ENCODE measurements around the gene LTO1. TPM values are rescaled to one million over a fixed set of nuclear protein-coding genes. Genes with fewer than 3 reads are reported as not detected.

LTO1 gene
- total and polyA plus RNA-seq, 4 donors: 12.4 to 27.5 (median 19.4) TPM

GRCh38 chr11:69643646-69644045 is 31.5 kb downstream of the LTO1 start:
- no peaks in the 10 kb centered on the region for H3K9me3 ChIP-seq (ENCODE audit: control insufficient read depth in 4 of 4, insufficient read depth in 3 of 4, low read length in 3 of 4)
- H3K4me1 ChIP-seq (ENCODE audit: control insufficient read depth in 5 of 5, insufficient read depth in 5 of 5, low read length in 5 of 5): peaks cover 0 to 36% (median 13%) of the 10 kb centered on the region in 5 donors
- peak overlapping the region; percentile 0 to 14 for H3K27ac ChIP-seq (ENCODE audit: low read depth in 1 of 2, low read length in 1 of 2)
- WGBS, 2 donors: 46 to 69% methylated on average over 27 of the region's 27 CpGs
- TF ChIP-seq, protein P1, sequence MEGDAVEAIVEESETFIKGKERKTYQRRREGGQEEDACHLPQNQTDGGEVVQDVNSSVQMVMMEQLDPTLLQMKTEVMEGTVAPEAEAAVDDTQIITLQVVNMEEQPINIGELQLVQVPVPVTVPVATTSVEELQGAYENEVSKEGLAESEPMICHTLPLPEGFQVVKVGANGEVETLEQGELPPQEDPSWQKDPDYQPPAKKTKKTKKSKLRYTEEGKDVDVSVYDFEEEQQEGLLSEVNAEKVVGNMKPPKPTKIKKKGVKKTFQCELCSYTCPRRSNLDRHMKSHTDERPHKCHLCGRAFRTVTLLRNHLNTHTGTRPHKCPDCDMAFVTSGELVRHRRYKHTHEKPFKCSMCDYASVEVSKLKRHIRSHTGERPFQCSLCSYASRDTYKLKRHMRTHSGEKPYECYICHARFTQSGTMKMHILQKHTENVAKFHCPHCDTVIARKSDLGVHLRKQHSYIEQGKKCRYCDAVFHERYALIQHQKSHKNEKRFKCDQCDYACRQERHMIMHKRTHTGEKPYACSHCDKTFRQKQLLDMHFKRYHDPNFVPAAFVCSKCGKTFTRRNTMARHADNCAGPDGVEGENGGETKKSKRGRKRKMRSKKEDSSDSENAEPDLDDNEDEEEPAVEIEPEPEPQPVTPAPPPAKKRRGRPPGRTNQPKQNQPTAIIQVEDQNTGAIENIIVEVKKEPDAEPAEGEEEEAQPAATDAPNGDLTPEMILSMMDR (IDR thresholded peaks at IDR 0.05; ENCODE audit: control extremely low read depth, extremely low read depth): no peak
- no peak for DNase-seq
- no peak for ATAC-seq (ENCODE audit: insufficient read depth, low FRiP score)
- peak overlapping the region; percentile 7 for H3K4me3 ChIP-seq
- H3K36me3 ChIP-seq (ENCODE audit: control insufficient read depth in 4 of 4, insufficient read depth in 4 of 4, low read length in 4 of 4): peaks cover 0 to 47% (median 17%) of the 10 kb centered on the region in 4 donors
- peaks cover 0 to 4% (median 0%) of the 10 kb centered on the region in 3 donors for H3K27me3 ChIP-seq (ENCODE audit: control insufficient read depth in 3 of 3, insufficient read depth in 3 of 3, low read length in 2 of 3)
- H3K9ac ChIP-seq (ENCODE audit: insufficient read depth in 1 of 2, low read length in 2 of 2): no peak overlapping the region

DNA sequence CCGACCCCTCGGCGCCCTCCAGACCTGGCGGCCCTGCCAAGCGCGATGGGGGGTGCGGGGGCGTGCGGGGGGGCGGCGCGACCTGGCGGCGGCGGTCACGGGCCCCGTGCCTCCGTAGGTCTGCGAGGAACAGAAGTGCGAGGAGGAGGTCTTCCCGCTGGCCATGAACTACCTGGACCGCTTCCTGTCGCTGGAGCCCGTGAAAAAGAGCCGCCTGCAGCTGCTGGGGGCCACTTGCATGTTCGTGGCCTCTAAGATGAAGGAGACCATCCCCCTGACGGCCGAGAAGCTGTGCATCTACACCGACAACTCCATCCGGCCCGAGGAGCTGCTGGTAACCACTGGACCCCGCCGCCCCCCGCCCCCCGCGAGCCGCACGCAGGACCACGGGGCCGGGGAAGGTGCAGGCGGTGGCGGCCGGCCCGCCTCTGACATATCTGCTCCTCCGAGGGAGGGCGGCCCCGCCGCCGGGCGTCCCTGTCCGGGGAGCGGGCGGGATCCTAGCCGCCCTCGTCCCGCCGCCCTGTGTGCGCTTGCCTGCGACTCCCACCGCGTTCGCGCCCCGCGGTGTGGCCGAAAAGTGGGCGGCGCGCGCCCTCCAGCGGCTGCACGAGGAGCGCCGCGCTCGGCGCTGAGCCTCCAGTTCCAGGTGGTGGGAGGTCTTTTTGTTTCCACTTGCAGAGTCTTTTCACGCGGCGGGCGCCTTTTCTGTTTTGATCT is 32.1 kb downstream of the LTO1 start:
- ATAC-seq (ENCODE audit: insufficient read depth, low FRiP score) (peak; percentile 61), DNase-seq (peak; percentile 88 to 92 (median 89))
- TF ChIP-seq, protein P1 (IDR thresholded peaks at IDR 0.05; ENCODE audit: control extremely low read depth, extremely low read depth): peak; percentile 90
- 0% methylated on average over 51 to 81 of the region's 81 CpGs for WGBS, 2 donors
- no peak overlapping the region for H3K9ac ChIP-seq (ENCODE audit: insufficient read depth in 1 of 2, low read length in 2 of 2)
- H3K27ac ChIP-seq (ENCODE audit: low read depth in 1 of 2, low read length in 1 of 2): peak overlapping the region; percentile 91 to 97
- H3K27me3 ChIP-seq (ENCODE audit: control insufficient read depth in 3 of 3, insufficient read depth in 3 of 3, low read length in 2 of 3): peaks cover 0 to 4% (median 0%) of the 10 kb centered on the region in 3 donors
- peaks cover 0 to 44% (median 14%) of the 10 kb centered on the region in 4 donors for H3K36me3 ChIP-seq (ENCODE audit: control insufficient read depth in 4 of 4, insufficient read depth in 4 of 4, low read length in 4 of 4)
- peaks cover 0 to 41% (median 14%) of the 10 kb centered on the region in 5 donors for H3K4me1 ChIP-seq (ENCODE audit: control insufficient read depth in 5 of 5, insufficient read depth in 5 of 5, low read length in 5 of 5)
- peak overlapping the region; percentile 91 for H3K4me3 ChIP-seq
- H3K9me3 ChIP-seq (ENCODE audit: control insufficient read depth in 4 of 4, insufficient read depth in 3 of 4, low read length in 3 of 4): no peaks in the 10 kb centered on the region

DNA sequence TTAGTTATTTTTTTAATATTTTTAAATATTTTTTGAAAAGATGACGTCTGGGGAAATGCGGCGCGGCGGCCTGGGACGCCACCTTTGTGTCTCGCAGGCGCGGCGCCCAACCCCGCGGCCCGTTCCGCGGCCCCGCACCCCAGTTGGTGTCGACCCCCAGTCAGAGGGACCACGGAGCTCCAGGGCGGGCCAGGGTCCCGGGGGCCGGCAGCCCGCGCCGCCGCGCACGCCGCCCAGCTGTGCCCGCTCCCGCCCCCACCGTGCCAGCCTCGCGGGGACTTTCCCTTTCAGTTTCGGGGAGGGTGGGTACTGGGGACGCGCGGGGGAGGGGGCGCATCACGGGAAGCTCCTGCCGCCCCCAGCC is 32.6 kb downstream of the LTO1 start:
- ATAC-seq (ENCODE audit: insufficient read depth, low FRiP score): no peak
- TF ChIP-seq, protein P1 (IDR thresholded peaks at IDR 0.05; ENCODE audit: control extremely low read depth, extremely low read depth): no peak
- Histone ChIP-seq H3K27ac (ENCODE audit: low read depth in 1 of 2, low read length in 1 of 2) (peak overlapping the region; percentile 91 to 97), H3K4me3 (peak overlapping the region; percentile 91), H3K9ac (ENCODE audit: insufficient read depth in 1 of 2, low read length in 2 of 2) (no peak overlapping the region), H3K9me3 (ENCODE audit: control insufficient read depth in 4 of 4, insufficient read depth in 3 of 4, low read length in 3 of 4) (no peaks in the 10 kb centered on the region), H3K27me3 (ENCODE audit: control insufficient read depth in 3 of 3, insufficient read depth in 3 of 3, low read length in 2 of 3) (peaks cover 0 to 4% (median 0%) of the 10 kb centered on the region in 3 donors), H3K4me1 (ENCODE audit: control insufficient read depth in 5 of 5, insufficient read depth in 5 of 5, low read length in 5 of 5) (peaks cover 0 to 46% (median 19%) of the 10 kb centered on the region in 5 donors), H3K36me3 (ENCODE audit: control insufficient read depth in 4 of 4, insufficient read depth in 4 of 4, low read length in 4 of 4) (peaks cover 0 to 41% (median 12%) of the 10 kb centered on the region in 4 donors)
- 1% methylated on average over 25 to 40 of the region's 40 CpGs for WGBS, 2 donors
- DNase-seq: peak in 2 of 3 donors; percentile 29 to 42
